Mucosa of rectum (tissue), 2 donors: Measurements from ENCODE around the gene ST6GALNAC4.

Source experiments
- H3K27ac ChIP-seq, 2 donors: one replicate each; pipeline ENCODE4 v1.7.0; 2013; ENCODE audit warnings: inconsistent platforms in 2 of 2, low read depth in 2 of 2, low read length in 2 of 2
- H3K27me3 ChIP-seq, 2 donors: one replicate each; pipeline ENCODE4 v1.7.0; 2013; ENCODE audit warnings: low read length in 2 of 2; ENCODE audit not compliant: control insufficient read depth in 2 of 2, insufficient read depth in 2 of 2
- H3K36me3 ChIP-seq, 2 donors: one replicate each; pipeline ENCODE4 v1.7.0; 2013; ENCODE audit warnings: low read length in 2 of 2; ENCODE audit not compliant: control insufficient read depth in 2 of 2, insufficient read depth in 2 of 2
- H3K4me1 ChIP-seq, 2 donors: one replicate each; pipeline ENCODE4 v1.7.0; 2013; ENCODE audit warnings: low read length in 2 of 2, mild to moderate bottlenecking in 1 of 2; ENCODE audit not compliant: control insufficient read depth in 2 of 2, insufficient read depth in 2 of 2
- H3K4me3 ChIP-seq, 2 donors: one replicate each; pipeline ENCODE4 v1.7.0; 2013; ENCODE audit warnings: low read length in 2 of 2
- H3K9ac ChIP-seq, 2 donors: one replicate each; pipeline ENCODE4 v1.7.0; 2013; ENCODE audit warnings: low read length in 2 of 2, low read depth in 1 of 2, mild to moderate bottlenecking in 1 of 2
- H3K9me3 ChIP-seq, 2 donors: one replicate each; pipeline ENCODE4 v1.7.0; 2013; ENCODE audit warnings: low read length in 2 of 2; ENCODE audit not compliant: control insufficient read depth in 2 of 2
- donor health status: healthy.
- donor health status: Normal muscosa, but diverticular disease.

Gene ST6GALNAC4

GRCh38 chr9:127959398-127959797, 42.6 kb upstream of the ST6GALNAC4 start:
- Histone ChIP-seq H3K9me3 (no peaks in the 10 kb centered on the region), H3K27ac (peak overlapping the region in 1 of 2 donors; percentile 2), H3K36me3 (peaks cover 0 to 4% of the 10 kb centered on the region in 2 donors), H3K4me3 (no peak overlapping the region), H3K4me1 (peaks cover 50 to 54% of the 10 kb centered on the region in 2 donors), H3K9ac (no peak overlapping the region), H3K27me3 (no peaks in the 10 kb centered on the region)

DNA sequence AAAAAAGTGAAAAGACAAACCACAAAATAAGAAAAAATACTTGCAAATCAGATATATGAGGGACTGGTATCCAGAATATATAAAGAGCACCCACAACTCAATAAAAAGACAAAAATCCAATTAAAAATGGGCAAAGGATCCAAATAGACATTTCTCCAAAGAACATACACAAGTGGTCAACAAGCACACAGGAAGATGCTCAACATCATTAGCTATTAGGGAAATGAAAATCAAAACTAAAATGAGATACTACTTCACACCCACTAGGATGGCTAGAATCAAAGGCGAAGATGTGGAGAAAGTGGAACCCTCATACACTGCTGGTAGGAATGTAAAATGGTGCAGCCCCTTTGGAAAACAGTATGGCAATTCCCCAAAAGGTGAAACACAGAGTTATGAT, 41.9 kb upstream of the ST6GALNAC4 start:
- Histone ChIP-seq H3K9ac (no peak overlapping the region), H3K4me1 (peaks cover 50 to 54% of the 10 kb centered on the region in 2 donors), H3K36me3 (no peaks in the 10 kb centered on the region), H3K4me3 (no peak overlapping the region), H3K27me3 (no peaks in the 10 kb centered on the region), H3K9me3 (no peaks in the 10 kb centered on the region), H3K27ac (no peak overlapping the region)

DNA sequence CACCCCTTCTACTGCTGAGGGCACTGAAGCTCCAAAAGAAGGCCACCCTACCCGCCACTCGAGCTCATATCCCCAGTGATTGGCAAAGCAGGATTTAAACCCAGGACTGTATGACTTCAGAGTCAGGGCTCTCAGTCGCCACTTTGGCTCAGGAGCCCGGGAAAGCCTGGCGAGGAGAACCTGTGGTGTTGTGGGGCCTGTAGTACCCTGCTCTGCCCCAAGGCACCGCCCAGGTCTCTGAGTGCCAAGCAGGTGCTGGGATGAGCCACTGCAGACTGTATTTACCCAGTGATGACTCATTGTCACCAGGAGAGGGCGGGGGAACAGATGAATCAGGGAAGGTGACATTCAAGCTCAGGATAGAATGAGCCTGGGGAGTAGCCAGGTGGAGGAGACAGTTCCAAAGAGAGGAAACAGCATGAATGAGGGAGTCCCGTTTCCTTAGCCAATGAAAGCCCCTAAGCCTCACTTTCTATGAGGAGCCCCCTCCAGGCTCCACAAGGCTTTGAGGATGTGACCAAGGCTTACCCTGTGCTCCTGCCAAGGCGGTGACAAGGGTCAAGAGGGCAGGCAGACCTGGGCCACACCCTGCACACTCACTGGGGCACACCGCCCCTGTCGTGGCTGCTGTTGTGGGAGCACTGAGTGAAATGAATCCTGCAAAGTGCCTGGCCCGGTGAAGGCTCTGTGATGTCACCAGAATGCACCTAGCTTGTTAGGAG, 38.6 kb upstream of the ST6GALNAC4 start:
- Histone ChIP-seq H3K27me3 (no peaks in the 10 kb centered on the region), H3K27ac (peak overlapping the region; percentile 92 to 94), H3K36me3 (no peaks in the 10 kb centered on the region), H3K9me3 (no peaks in the 10 kb centered on the region), H3K4me3 (peak overlapping the region; percentile 42 to 60), H3K9ac (peak overlapping the region; percentile 72 to 77), H3K4me1 (peaks cover 40 to 52% of the 10 kb centered on the region in 2 donors)

DNA sequence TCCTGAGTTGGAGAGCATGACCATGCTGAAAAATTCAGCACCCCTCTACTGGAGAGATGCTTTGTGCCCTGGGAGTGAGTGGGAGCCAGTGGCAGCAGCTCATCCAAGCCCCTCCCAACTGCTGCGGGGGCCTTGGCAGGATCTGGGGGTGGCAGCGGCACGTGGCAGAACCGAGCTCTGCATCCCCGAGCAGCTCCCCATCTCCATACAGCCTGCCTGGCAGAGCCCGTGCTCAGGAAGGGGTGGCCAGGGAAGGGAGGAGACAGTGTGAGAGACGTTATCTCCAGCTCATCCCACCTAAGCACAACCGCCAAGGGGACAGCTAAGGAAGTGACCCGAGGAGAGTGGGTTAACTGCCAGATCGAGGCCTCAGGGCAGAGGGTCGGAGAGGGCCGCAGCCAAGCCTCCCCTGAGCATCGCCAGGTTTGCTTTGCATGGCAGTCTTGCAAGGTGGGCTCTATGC, 38.0 kb upstream of the ST6GALNAC4 start:
- Histone ChIP-seq H3K27ac (peak overlapping the region; percentile 92 to 94), H3K36me3 (peaks cover 0 to 4% of the 10 kb centered on the region in 2 donors), H3K4me1 (peaks cover 35 to 48% of the 10 kb centered on the region in 2 donors), H3K27me3 (no peaks in the 10 kb centered on the region), H3K9me3 (no peaks in the 10 kb centered on the region), H3K9ac (peak overlapping the region; percentile 72 to 74), H3K4me3 (peak overlapping the region in 1 of 2 donors; percentile 60)

DNA sequence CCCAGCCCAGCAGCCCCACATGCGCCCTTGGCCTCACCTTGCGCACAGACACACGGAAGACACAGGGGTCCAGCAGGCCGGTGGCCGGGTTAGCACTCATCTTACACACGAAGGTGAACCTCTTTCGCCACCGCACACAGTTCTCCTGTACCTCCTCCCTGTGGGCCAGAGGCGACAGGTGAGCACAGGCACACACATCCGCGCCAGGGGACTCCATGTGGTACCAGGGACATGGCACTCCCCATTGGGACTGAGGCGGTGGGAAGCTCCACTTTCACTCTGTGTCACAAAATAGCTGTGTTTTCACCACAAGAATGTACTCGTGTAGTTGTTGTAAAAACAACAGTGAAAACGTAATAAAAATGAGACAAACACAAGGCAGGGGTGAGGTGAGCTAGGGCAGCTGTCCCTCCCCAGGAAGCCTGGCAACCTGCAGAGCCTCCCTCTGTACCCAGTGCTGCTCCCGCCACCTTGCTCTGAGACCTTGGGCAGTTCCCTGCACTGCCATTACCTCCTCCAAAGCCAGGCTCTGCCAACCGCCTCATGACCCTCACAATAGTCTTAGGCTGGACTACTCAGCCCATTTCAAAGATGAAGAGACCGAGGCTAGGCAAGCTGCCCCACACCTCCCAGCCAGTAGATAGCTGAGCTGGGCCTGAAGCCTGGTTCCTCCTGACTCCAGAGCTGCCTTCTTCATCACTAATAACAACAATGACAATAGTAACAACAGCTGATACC, 37.1 kb upstream of the ST6GALNAC4 start:
- Histone ChIP-seq H3K36me3 (peaks cover 0 to 8% of the 10 kb centered on the region in 2 donors), H3K4me3 (no peak overlapping the region), H3K9ac (peak overlapping the region; percentile 43 to 72), H3K27ac (peak overlapping the region; percentile 35 to 94), H3K27me3 (no peaks in the 10 kb centered on the region), H3K9me3 (no peaks in the 10 kb centered on the region), H3K4me1 (peaks cover 32 to 47% of the 10 kb centered on the region in 2 donors)

- peaks cover 4 to 13% of the 10 kb centered on the region in 2 donors for H3K36me3 ChIP-seq
- H3K27ac ChIP-seq: peak overlapping the region in 1 of 2 donors; percentile 35
- no peak overlapping the region for H3K4me3 ChIP-seq
- H3K27me3 ChIP-seq: no peaks in the 10 kb centered on the region
- H3K9me3 ChIP-seq: no peaks in the 10 kb centered on the region
- peaks cover 32 to 47% of the 10 kb centered on the region in 2 donors for H3K4me1 ChIP-seq
- H3K9ac ChIP-seq: no peak overlapping the region
Observed at GRCh38 chr9:127953154-127953553, 36.3 kb upstream of the ST6GALNAC4 start.

DNA sequence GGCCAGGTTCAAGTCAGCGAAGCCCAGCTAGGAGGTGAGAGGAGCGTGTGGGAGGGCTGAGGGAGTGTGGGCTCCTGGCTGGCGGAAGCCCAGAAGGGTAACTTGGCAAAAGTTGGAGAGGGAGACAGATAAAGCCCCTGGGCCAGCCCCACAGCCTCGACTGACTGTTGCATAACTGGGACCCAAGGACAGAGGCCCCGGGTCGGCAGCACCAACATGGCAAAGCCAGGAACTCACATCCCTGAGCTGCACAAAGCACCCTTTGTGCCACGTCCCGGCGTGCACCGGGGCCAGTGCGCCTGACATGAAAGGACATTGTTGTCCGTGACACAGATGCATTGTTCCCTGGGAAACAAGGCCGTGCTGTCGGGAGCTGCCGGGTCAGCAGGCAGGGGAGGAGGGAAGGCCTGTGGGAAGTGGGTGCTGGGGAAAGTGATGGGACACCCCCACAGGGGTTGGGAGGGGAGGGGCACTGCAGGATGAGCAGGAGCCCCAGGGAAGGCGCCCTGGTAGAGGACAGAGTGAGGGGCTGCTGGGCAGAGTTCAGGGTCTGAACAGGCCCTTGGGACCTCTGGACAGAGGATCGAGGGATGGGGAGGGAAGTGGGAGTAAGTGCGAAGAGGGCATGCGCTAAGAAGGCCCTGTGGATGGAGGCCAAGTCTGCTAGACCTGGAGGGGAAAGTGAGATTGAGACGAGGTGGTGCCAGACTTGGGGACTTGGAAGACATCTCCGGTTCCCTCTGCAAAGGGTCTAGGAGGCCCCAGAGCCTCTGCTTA, 33.9 kb upstream of the ST6GALNAC4 start:
- H3K9me3 ChIP-seq: no peaks in the 10 kb centered on the region
- peaks cover 14 to 27% of the 10 kb centered on the region in 2 donors for H3K36me3 ChIP-seq
- peaks cover 25 to 40% of the 10 kb centered on the region in 2 donors for H3K4me1 ChIP-seq
- H3K27ac ChIP-seq: peak overlapping the region in 1 of 2 donors; percentile 61
- no peaks in the 10 kb centered on the region for H3K27me3 ChIP-seq
- no peak overlapping the region for H3K4me3 ChIP-seq
- H3K9ac ChIP-seq: no peak overlapping the region

- Histone ChIP-seq H3K4me3 (no peak overlapping the region), H3K36me3 (peaks cover 21 to 34% of the 10 kb centered on the region in 2 donors), H3K4me1 (peaks cover 18 to 33% of the 10 kb centered on the region in 2 donors), H3K9ac (no peak overlapping the region), H3K9me3 (no peaks in the 10 kb centered on the region), H3K27me3 (no peaks in the 10 kb centered on the region), H3K27ac (peak overlapping the region in 1 of 2 donors; percentile 61)
Observed at GRCh38 chr9:127949827-127950512, 33.1 kb upstream of the ST6GALNAC4 start.

DNA sequence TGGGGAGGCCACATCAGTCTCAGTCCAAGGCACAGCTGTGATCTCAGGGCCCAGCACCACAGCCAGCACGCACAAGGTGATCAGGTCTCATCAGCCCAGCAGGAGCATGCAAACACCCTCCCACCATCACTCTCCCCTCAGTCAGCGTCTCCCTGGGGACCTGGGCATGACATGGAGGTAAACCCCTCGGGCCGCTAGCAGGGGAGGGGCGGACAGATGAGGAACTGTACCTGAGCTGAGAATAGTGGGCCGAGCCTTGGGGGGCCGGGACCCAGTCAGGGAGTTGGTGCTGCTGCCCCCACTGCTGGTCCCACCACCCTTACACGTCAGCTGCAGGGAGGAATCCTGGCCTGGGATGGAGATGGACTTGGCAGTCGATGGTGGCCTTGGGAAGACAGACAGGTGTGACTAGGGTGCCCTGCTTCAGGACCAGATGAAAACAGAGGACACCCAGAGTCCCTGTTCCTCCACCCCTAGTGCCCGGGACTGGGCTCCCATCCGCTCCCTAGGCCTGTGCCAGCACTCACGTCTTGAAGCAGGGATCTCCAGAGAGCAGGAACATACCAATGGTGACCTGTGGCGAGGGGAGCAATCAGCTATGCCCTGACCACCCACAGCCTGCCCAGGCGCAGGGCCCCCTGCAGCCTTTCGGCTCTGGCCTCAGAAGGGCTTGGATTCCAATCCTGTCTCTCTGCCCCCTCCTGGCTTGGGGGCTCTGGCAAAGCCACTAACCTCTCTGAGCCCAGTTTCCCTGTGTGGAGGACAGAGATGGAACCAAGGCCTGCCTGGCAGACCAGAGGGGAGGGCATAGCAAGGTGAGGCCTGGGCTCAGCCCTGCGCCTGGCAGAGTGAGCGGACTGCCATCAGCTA, 31.2 kb upstream of the ST6GALNAC4 start:
- H3K27ac ChIP-seq: no peak overlapping the region

More for the DNA sequence above, 31.2 kb upstream of the ST6GALNAC4 start:
- Histone ChIP-seq H3K4me3 (no peak overlapping the region), H3K4me1 (peaks cover 2 to 18% of the 10 kb centered on the region in 2 donors), H3K36me3 (peaks cover 39 to 49% of the 10 kb centered on the region in 2 donors), H3K9ac (no peak overlapping the region), H3K9me3 (no peaks in the 10 kb centered on the region), H3K27me3 (no peaks in the 10 kb centered on the region)
